ENCODE data around the gene TUBGCP6. TPM values are rescaled to one million over a fixed set of nuclear protein-coding genes. Genes with fewer than 3 reads are reported as not detected.

TUBGCP6 gene
- total RNA-seq, 1 donor from 2014 or later = 52.1 TPM

- H3K36me3 Mint-ChIP-seq (ENCODE audit: low read depth) = no peaks in the 10 kb centered on the region
- H3K4me3 Mint-ChIP-seq = no peak overlapping the region
- H3K9me3 Mint-ChIP-seq = no peaks in the 10 kb centered on the region
- H3K27ac Mint-ChIP-seq = no peak overlapping the region
- no peak for DNase-seq (ENCODE audit: low spot score)
- H3K4me1 Mint-ChIP-seq (ENCODE audit: low read depth) = peaks cover 5% of the 10 kb centered on the region
- intact Hi-C loops (cut with micrococcal nuclease) = no loop called here
- peaks cover 11% of the 10 kb centered on the region for H3K27me3 Mint-ChIP-seq (ENCODE audit: insufficient read depth)
Observed at GRCh38 chr22:50176850-50177536, 67.8 kb downstream of the TUBGCP6 start.

- Mint-ChIP-seq H3K9me3 (no peaks in the 10 kb centered on the region), H3K36me3 (ENCODE audit: low read depth) (no peaks in the 10 kb centered on the region), H3K4me1 (ENCODE audit: low read depth) (peaks cover 5% of the 10 kb centered on the region), H3K4me3 (no peak overlapping the region), H3K27me3 (ENCODE audit: insufficient read depth) (peaks cover 15% of the 10 kb centered on the region), H3K27ac (no peak overlapping the region)
- no peak for DNase-seq (ENCODE audit: low spot score)
- intact Hi-C loops (cut with micrococcal nuclease) = no loop called here
Observed at GRCh38 chr22:50175921-50176849, 68.6 kb downstream of the TUBGCP6 start.

GRCh38 chr22:50175191-50175461, 69.7 kb downstream of the TUBGCP6 start:
- no peaks in the 10 kb centered on the region for H3K9me3 Mint-ChIP-seq
- no peak overlapping the region for H3K27ac Mint-ChIP-seq
- H3K4me3 Mint-ChIP-seq = no peak overlapping the region
- H3K4me1 Mint-ChIP-seq (ENCODE audit: low read depth) = peaks cover 5% of the 10 kb centered on the region
- DNase-seq (ENCODE audit: low spot score) = no peak
- H3K36me3 Mint-ChIP-seq (ENCODE audit: low read depth) = no peaks in the 10 kb centered on the region
- intact Hi-C loops (cut with micrococcal nuclease) = no loop called here
- H3K27me3 Mint-ChIP-seq (ENCODE audit: insufficient read depth) = peaks cover 18% of the 10 kb centered on the region

GRCh38 chr22:50174382-50175190, 70.2 kb downstream of the TUBGCP6 start:
- peaks cover 18% of the 10 kb centered on the region for H3K27me3 Mint-ChIP-seq (ENCODE audit: insufficient read depth)
- no peak for DNase-seq (ENCODE audit: low spot score)
- peaks cover under 1% of the 10 kb centered on the region for H3K4me1 Mint-ChIP-seq (ENCODE audit: low read depth)
- no peak overlapping the region for H3K4me3 Mint-ChIP-seq
- H3K9me3 Mint-ChIP-seq = no peaks in the 10 kb centered on the region
- no peak overlapping the region for H3K27ac Mint-ChIP-seq
- intact Hi-C loops (cut with micrococcal nuclease) = no loop called here
- no peaks in the 10 kb centered on the region for H3K36me3 Mint-ChIP-seq (ENCODE audit: low read depth)

GRCh38 chr22:50173983-50174355, 70.9 kb downstream of the TUBGCP6 start:
- intact Hi-C loops (cut with micrococcal nuclease) = no loop called here
- H3K4me1 Mint-ChIP-seq (ENCODE audit: low read depth) = no peaks in the 10 kb centered on the region
- DNase-seq (ENCODE audit: low spot score) = no peak
- H3K36me3 Mint-ChIP-seq (ENCODE audit: low read depth) = no peaks in the 10 kb centered on the region
- peaks cover 22% of the 10 kb centered on the region for H3K27me3 Mint-ChIP-seq (ENCODE audit: insufficient read depth)
- H3K27ac Mint-ChIP-seq = no peak overlapping the region
- no peak overlapping the region for H3K4me3 Mint-ChIP-seq
- no peaks in the 10 kb centered on the region for H3K9me3 Mint-ChIP-seq

- no peak overlapping the region for H3K4me3 Mint-ChIP-seq
- DNase-seq (ENCODE audit: low spot score) = no peak
- H3K9me3 Mint-ChIP-seq = no peaks in the 10 kb centered on the region
- H3K36me3 Mint-ChIP-seq (ENCODE audit: low read depth) = no peaks in the 10 kb centered on the region
- intact Hi-C loops (cut with micrococcal nuclease) = no loop called here
- H3K27me3 Mint-ChIP-seq (ENCODE audit: insufficient read depth) = peaks cover 27% of the 10 kb centered on the region
- no peaks in the 10 kb centered on the region for H3K4me1 Mint-ChIP-seq (ENCODE audit: low read depth)
- H3K27ac Mint-ChIP-seq = no peak overlapping the region
Observed at GRCh38 chr22:50173311-50173982, 71.4 kb downstream of the TUBGCP6 start.

DNA sequence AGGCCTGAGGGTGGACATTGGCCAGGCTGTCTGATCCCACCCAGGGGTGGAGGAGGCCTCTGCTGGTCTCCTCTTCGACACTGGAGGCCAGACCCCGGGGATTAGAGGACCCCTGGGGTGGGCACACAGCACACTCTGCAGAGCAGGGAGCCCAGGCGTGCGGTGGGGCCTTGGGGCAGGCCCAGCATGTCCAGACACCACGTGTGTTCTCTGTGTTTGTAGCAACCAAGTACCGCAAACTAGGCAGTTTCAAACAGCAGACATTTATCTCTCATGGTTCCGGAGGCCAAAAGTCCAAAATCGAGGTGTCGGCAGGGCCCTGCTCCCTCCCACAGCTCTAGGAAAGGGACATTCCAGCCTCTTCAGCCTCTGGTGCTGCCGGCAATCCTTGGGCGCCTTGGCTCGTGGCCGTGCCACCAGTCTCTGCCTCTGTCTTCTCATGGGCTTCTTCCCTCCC, 72.8 kb downstream of the TUBGCP6 start:
- no peak overlapping the region for H3K27ac Mint-ChIP-seq
- H3K4me1 Mint-ChIP-seq (ENCODE audit: low read depth) = no peaks in the 10 kb centered on the region
- H3K36me3 Mint-ChIP-seq (ENCODE audit: low read depth) = no peaks in the 10 kb centered on the region
- intact Hi-C loops (cut with micrococcal nuclease) = loop anchor here (2.0 kb wide), 1 partner anchor 13 kb away; the partner anchor contains the start of gene TRABD
- DNase-seq (ENCODE audit: low spot score) = no peak
- peaks cover 37% of the 10 kb centered on the region for H3K27me3 Mint-ChIP-seq (ENCODE audit: insufficient read depth)
- H3K4me3 Mint-ChIP-seq = peak overlapping the region; percentile 51
- H3K9me3 Mint-ChIP-seq = no peaks in the 10 kb centered on the region

- Mint-ChIP-seq H3K4me1 (ENCODE audit: low read depth) (no peaks in the 10 kb centered on the region), H3K27ac (peak overlapping the region; percentile 55), H3K9me3 (no peaks in the 10 kb centered on the region), H3K36me3 (ENCODE audit: low read depth) (no peaks in the 10 kb centered on the region), H3K27me3 (ENCODE audit: insufficient read depth) (peaks cover 37% of the 10 kb centered on the region), H3K4me3 (peak overlapping the region; percentile 73)
- DNase-seq (ENCODE audit: low spot score) = no peak
- intact Hi-C loops (cut with micrococcal nuclease) = loop anchor here (2.0 kb wide), 1 partner anchor 13 kb away; the partner anchor contains the start of gene TRABD
Observed at GRCh38 chr22:50171319-50171964, 73.4 kb downstream of the TUBGCP6 start.

GRCh38 chr22:50170453-50171318, 74.1 kb downstream of the TUBGCP6 start, which contains the start of gene PANX2:
PANX2 (plus strand) TSS chr22:50170731; CDS start chr22:50170731, 0 bp downstream.
- Mint-ChIP-seq H3K9me3 (no peaks in the 10 kb centered on the region), H3K27ac (peak within 1 kb of the TSS; percentile 55), H3K27me3 (ENCODE audit: insufficient read depth) (peaks cover 37% of the 10 kb centered on the region), H3K4me1 (ENCODE audit: low read depth) (no peaks in the 10 kb centered on the region), H3K4me3 (peak within 1 kb of the TSS; percentile 73), H3K36me3 (ENCODE audit: low read depth) (no peaks in the 10 kb centered on the region)
- intact Hi-C loops (cut with micrococcal nuclease) = loop anchor here (2.0 kb wide), 1 partner anchor 14 kb away; the partner anchor contains the start of gene TRABD
- DNase-seq (ENCODE audit: low spot score) = no peak

- Mint-ChIP-seq H3K9me3 (no peaks in the 10 kb centered on the region), H3K27me3 (ENCODE audit: insufficient read depth) (peaks cover 39% of the 10 kb centered on the region), H3K4me1 (ENCODE audit: low read depth) (no peaks in the 10 kb centered on the region), H3K4me3 (peak overlapping the region; percentile 54), H3K27ac (no peak overlapping the region), H3K36me3 (ENCODE audit: low read depth) (no peaks in the 10 kb centered on the region)
- intact Hi-C loops (cut with micrococcal nuclease) = loop anchor here (2.0 kb wide), 1 partner anchor 15 kb away; the partner anchor contains the start of gene TRABD
- DNase-seq (ENCODE audit: low spot score) = peak; percentile 33
Observed at GRCh38 chr22:50169774-50170341, 75.0 kb downstream of the TUBGCP6 start.

DNA sequence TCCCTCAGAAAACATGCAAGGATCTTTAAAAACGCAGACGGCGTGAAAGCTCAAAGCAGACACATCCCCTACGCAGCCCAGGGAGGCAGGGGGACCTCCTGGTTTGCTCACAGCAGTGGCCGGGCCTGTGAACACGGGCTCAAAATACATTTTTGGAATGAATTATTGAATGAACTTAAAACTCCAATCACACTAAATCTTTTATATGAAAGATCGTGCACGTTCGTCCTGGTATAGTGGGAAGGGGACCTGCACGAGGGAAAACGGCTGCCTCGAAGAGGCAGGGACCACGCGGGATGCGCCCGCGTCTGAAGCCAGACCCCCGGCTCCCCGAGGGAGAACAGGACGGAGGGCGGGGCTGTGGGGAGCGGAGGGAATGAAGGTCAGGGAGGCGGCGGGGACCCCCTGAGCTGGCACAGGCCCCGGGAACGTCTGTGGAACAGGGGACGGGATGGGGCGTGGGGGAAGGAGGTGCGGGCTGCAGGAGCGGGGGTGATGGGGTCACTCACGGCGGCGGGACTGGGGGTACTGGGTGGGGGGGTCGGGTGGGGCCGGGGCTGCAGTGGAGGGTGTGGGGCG, 75.6 kb downstream of the TUBGCP6 start:
- intact Hi-C loops (cut with micrococcal nuclease) = no loop called here
- Mint-ChIP-seq H3K4me1 (ENCODE audit: low read depth) (no peaks in the 10 kb centered on the region), H3K27me3 (ENCODE audit: insufficient read depth) (peaks cover 39% of the 10 kb centered on the region), H3K27ac (peak overlapping the region; percentile 61), H3K9me3 (no peaks in the 10 kb centered on the region), H3K36me3 (ENCODE audit: low read depth) (no peaks in the 10 kb centered on the region), H3K4me3 (peak overlapping the region; percentile 75)
- no peak for DNase-seq (ENCODE audit: low spot score)
